ENCODE results near the gene COX10.
"Not testable (repeated sequence)": the region's sequence is repeated elsewhere in the genome, so short reads cannot be mapped to it uniquely, and the experiment has no call there.

COX10 gene

DNA sequence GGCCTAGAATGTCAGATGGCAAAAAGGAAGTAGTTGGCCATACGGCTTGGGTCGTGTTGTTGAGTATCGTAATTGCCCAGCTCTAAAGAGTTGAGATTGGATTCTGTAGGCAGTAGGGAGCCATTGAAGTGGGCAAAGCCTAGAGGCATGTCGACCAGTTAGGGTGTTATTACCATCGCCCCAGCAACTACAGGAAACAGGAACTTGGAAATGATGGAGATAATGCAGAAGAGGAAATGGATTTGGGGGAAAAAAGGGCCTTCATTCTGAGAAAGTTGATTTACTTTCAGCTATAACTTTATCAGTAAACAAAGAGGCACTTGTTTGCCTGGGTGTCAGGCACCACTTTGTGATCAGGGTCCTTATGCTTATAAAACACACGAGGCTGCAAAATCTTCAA lies 52.6 kb downstream of the COX10 start:
- DNase-seq (ENCODE audit: low spot score) = no peak

DNA sequence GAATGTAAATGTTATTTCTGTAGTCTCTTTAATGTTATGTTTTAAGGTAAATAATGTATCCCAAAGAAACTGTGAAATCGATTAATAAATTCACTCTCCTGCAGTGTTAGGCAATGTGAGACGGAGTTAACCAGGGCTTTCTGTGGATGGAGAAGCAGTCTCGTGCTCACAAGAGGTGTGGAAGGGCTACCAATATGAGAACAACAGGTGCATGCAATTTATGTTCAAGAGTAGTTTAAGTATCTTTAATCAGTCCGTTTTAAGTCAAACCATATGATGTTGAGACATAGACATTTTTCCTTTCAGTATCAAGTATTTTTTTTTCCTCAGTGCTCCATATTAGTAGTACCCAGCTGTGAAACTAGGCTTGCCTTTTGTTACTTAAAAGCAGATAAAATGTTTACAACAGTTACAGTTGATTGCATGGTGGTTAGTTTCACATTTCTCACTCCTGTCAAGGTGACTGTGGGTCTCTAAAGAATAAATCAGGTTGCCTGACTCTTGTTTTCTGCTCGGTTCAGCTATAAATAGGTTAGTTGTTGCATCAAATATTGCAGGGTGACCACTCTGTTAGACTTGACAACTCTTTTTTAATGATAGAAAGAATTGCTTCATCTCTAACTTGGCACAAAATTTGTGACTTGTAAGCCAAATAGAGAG lies 54.4 kb downstream of the COX10 start:
- no peak for DNase-seq (ENCODE audit: low spot score)

DNA sequence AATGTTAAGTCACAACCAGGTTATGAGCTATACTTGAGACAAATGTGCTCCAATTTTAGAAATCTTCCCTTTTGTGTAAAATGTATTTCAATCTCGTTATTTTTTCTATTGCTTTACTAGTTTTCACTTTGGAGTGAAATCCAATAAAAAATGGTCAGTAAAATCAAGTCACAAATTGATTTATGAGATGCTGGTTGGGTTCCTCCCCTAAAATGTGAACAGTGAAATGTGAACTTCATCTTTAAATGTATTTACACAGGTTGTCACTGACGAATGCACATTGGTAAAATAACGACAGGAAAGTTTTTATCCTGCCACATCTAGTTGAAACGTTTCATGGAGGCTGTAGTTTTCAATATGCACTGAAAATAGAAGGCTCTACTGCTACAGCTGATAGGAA lies 55.5 kb downstream of the COX10 start:
- DNase-seq (ENCODE audit: low spot score) = no peak

DNA sequence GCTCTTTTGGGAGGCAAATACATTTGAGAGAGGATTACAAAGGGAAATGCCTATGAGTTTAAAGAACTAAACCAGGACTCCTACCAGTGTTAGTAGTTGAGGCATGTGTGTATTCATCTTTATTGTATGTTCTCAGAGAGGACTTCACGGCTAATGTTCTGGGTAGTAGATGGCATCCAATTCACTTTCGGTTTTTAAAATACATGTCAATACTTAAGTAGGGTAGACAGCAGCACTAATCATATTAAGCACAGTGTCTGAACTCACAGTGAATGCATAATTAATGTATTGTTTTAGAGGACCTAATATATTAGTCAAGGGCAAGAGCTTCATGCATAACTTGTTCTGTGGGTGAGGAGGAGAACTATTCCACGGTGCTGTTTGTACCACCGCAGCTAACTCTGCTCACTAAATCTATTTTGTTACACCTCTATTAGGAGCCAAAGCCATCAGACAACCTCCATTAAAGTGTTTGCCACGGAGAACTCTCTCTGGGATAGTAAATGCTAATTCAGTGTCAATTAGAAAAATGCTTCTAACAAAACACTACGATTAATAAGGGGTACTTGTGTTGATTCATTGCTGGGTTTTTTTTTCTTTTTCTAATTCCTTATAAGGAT lies 56.3 kb downstream of the COX10 start:
- no peak for DNase-seq (ENCODE audit: low spot score)

DNA sequence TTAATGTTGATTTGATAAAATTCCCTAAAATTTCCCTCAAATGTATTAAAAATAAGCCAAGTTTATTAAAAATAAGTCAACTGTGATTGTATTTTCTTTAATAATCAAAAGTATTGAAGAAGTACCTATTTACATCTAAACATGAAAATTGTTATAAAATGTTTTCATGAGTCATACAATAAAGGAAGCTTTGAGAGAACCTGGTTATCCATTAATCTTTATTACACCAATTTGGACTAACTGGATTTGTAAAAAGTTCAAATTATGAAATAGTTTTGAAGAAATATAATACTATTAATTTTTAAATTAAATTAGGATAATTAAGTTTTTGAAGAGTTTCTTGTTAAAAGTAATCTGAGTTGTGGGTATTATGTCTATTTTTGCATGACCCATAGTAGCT lies 63.8 kb downstream of the COX10 start:
- no peak for DNase-seq (ENCODE audit: low spot score)

DNA sequence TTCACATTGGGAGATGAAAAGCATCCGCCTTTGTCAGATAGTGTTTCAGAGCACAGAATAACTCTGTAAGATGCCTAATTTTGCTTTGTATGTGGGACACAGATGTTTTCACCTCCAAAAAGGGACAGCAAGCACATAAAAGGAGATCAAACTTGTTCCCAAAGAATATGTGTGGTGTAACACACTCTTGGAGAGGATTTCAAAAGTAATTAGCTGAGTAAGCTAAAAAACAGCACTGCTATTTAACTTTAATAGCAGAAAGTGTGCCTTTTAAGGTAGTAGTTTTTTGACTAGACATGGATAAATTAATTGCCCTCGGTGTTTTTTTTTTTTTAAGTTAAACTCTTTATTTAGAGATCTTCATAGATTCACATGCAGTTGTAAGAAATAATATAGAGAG lies 65.2 kb downstream of the COX10 start:
- DNase-seq (ENCODE audit: low spot score) = no peak

DNA sequence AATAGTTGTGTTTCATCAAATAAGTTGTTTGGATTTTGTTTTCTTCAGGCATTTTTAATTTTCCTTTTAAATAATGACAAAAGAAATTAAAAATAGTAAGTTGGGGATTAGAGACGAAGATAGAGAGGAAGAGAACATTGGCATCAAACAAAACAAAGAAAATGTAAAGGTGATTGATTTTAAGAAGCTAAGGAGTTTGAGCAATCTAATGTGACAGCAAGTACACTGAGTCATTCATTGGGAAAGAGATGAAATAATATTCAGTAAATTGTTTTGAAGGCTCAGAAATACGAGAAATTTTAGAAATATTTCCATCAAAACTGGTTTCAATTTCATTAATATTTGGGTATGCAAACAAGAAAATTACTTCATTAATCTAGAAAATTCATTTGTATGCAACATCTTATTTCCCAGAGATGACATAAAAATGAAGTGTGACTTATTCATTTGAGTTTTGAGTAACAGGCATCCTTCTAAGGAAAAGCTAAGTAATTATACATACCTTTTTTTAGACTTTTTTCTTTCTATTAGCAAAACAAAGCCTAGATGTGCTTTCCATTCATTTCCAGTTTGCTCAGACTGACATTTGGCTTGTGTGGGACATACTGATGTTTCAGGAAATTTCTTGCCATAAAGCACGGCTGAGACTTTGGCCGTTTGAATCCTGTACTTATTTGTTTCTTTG lies 66.7 kb downstream of the COX10 start:
- no peak for DNase-seq (ENCODE audit: low spot score)

DNA sequence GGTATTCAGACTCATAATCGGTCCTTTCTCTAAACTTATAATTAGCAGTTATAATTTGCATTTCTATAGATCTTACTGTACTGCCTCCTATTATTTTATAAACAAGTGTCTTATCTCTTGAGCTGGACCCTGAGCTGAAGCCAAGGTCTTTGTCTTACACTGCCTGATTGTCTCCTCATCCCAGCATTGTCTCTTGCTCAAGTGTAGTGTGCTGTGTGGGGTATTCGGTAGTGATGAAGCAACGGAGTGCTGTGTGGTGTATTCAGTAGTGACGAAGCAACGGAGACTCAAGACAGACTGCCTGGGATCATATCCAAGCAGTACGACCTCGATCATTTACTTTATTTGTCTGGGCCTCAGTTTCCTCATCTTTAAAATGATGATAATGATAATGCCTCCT lies 69.3 kb downstream of the COX10 start:
- DNase-seq (ENCODE audit: low spot score) = no peak

DNA sequence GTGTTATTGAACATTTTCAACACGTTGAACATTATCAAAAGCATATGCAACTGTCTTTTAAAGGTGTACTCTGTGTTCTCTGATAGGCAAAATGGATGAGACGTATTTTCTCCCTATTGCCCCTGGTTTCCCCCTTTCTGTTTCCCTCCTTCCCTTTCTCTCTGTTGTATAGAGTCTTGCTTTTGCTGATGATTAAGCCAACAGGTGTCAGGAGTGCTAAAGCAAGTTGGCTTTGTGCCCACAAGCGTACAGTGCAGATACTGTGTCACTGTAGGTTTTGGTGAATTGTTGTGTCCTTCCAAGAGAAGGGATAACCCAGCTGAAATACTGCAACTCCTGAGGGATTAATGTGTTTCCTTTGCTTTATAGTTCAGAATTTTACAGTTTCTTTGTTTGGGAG lies 74.4 kb downstream of the COX10 start:
- DNase-seq (ENCODE audit: low spot score) = no peak

DNA sequence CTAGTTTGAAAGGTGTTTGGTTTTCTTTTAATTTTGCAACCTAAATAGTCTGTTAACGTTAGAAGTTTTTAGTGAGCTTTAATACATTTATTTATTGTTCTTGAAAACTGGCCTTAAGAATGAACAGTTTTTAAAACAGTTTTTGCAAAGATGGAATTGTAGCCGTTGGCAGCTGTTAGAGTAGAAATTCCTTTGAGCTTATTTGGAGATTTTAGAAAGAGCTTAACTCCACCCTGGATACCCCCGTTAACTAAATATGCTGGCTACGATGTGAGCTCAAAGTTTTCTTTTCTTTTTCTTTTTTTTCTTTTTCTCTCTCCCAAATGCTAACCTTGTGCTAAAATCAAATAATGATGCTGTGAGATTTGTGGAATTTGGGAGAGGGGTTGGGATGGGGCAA lies 75.2 kb downstream of the COX10 start:
- DNase-seq (ENCODE audit: low spot score) = no peak

DNA sequence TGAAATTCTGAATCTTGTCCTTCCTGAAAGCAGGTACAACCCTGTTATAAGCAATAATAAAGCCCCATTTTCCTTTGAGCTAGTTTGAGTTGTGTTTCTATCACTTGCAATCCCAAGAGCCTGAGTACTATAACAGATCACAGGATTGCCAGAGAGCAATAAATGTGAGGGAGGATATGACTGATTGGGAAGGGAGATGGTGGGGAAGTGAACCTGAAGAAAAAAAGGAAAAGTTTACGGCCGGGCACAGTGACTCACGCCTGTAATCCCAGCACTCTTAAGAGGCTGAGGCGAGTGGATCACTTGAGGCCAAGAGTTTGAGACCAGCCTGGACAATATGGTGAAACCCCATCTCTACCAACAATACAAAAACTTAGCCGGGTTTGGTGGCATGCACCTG lies 80.4 kb downstream of the COX10 start:
- DNase-seq (ENCODE audit: low spot score) = no peak

DNA sequence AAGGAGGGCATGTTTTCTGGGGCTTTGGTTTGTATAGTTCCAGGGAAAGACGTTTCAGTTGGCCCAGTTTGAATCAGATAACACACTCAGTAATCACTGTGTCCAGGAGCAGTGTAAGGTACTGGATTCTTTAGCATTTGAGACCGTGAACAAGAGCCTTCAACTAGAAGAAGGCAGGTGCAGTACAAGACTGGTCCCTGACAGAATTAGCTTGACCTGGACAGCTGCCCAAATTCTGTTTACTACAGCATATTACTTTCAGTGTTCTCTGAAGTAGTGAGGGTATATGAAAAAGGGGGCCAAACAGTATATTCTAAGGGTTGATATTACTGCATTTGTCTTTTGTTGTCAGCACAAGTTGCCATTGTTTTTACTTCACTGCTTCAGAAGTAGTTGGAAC lies 81.3 kb downstream of the COX10 start:
- no peak for DNase-seq (ENCODE audit: low spot score)

DNA sequence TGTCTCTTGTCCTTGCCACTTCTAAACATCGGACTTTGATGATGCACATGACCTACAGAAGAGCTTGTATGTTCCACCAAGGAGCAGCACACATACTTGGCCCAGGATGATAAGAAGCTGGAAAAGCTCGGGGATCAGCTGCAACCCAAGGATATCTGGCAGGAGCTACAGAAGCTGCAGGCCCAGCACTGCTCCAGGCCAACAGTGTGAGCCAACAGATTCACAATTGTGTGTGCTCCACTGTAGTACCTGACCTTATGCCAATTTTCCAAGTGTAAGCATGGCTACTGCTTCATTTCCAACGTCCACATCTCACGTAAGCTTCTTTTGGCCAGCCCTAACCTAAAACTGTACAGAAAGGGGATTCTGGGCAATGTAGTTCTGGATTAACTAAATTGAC lies 83.4 kb downstream of the COX10 start:
- DNase-seq (ENCODE audit: low spot score) = no peak

DNA sequence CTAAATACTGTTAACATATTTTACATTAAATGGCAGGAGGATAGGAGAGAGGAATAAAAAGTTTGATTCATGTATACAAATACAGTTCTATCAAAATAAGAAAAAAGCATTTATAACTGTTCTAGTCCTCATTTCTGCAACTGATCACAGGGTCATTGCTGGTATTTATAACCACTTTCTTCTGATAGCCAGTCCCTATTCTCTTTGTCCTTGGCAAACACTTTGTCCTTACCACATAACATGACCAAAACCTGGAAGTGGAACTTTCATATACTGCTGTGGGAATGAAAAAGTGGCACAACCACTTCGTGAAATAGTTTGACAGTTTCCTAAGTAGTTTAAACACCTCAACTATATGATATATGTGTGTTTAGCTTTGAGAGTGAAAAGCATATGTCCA lies 84.1 kb downstream of the COX10 start:
- no peak for DNase-seq (ENCODE audit: low spot score)

DNA sequence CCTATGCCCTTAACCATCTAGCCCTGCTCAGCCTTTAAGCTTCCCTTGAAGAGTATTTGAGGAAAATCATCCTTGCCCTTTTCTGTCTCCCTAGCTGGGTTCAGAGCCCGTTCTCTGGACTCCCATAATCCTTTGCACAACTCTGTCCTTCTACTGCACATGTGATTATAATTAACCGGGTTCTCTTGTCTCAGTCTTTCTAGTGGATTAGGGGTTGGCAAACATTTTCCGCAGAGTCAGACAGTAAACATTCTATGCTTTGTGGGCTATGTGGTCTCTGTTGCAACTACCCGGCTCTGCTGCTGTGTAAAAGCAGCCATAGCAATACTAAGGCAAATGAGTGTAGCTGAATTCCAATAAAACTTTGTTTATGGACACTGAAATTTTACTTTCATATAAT lies 87.4 kb downstream of the COX10 start:
- DNase-seq (ENCODE audit: low spot score) = no peak

DNA sequence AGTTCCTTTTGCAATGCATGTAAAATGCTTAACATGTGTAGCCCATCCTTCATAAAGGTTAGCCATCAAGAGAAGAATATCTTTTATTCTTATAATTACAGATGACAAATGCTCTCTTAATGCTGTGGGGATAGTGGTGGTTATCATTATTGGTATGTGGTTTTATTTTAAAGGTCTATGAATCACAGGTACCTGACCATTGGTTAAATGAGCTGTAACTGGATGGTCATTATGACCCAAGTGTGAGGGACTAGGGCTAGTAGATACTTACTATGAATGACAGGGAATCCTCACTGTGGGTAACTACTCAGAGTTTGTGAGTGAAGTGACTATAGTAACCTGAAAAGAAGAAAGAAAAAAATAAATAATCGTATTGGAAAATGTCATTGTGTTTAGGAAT lies 88.5 kb downstream of the COX10 start:
- DNase-seq (ENCODE audit: low spot score) = no peak

DNA sequence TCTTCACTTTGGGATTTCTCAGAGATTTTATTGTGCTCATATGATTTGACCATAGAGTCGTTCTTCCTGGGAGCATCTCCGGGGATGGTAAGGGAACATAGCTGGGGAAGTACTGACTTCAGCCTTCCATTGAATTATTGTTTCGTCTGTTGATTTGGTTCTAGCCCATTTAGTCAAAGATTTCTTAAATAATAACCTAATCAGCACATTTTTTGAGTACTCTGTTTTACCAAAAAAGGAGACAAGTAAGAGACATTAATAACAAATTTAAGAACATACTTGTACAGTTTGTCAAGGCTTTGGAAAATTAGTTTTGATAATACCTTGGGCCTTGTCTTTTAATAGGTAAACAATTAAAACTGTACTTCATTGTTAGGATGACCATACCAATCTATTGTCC lies 89.4 kb downstream of the COX10 start:
- DNase-seq (ENCODE audit: low spot score) = no peak

DNA sequence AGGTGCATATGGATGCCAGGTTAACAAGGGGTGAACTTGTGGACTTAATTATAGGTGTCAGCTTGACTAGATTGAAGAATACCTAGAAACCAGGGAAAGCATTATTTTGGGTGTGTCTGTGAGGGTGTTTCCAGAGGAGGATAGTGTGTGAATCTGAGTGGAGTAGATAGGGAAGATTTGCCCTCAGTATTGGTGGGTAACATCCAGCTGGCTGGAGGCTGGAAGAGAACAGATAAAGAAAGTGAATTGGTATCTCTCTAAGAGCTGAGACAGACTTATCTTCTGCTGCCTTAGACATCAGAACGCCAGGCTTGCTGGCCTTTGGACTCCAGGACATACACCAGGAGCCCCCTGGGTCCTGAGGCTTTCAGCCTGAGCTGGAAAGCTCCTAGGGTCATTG lies 92.1 kb downstream of the COX10 start:
- no peak for DNase-seq (ENCODE audit: low spot score)

DNA sequence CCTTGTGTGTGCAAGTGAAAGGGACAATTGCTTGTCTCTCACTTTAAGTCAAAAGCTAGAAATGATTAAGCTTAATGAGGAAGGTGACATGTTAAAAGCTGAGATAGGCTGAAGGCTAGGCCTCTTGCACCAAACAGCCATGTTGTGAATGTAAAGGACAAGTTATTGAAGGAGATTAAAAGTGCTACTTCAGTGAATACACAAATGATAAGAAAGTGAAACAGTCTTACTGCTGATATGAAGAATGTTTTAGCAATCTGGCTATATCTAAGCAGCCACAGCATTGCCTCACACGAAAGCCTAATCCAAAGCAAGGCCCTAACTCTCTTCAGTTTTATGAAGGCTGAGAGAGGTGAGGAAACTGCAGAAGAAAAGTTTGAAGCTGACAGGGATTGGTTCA lies 96.3 kb downstream of the COX10 start:
- DNase-seq (ENCODE audit: low spot score) = no peak

DNA sequence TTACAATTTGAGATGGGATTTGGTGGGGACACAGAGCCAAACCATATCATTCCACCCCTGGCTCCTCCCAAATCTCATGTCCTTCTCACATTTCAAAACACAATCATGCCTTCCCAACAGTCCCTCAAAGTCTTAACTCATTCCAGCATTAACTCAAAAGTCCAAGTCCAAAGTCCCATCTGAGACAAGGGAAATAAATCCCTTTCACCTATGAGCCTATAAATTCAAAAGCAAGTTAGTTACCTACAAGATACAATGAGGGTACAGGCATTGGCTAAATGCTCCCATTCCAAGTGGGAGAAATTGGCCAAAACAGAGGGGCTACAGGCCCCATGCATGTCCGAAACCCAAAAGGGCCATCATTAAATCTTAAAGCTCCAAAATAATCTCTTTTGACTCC lies 98.5 kb downstream of the COX10 start:
- not testable (repeated sequence) for DNase-seq (ENCODE audit: low spot score)

DNA sequence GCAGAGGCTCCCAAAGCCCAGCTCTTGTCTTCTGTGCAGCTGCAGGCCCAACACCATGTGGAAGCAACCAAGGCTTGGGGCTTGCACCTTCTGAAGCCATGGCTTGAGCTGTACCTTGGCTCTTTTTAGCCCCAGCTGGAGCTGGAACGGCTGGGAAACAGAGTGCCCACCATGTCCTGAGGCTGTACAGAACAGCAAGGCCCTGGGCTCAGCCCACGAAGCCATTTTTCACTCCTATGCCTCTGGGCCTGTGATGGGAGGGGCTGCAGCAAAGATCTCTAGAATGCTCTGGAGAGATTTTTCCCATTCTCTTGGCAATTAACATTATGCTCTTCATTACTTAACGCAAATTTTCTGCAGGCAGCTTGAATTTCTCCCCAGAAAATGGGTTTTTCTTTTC lies 99.3 kb downstream of the COX10 start:
- DNase-seq (ENCODE audit: low spot score) = no peak

DNA sequence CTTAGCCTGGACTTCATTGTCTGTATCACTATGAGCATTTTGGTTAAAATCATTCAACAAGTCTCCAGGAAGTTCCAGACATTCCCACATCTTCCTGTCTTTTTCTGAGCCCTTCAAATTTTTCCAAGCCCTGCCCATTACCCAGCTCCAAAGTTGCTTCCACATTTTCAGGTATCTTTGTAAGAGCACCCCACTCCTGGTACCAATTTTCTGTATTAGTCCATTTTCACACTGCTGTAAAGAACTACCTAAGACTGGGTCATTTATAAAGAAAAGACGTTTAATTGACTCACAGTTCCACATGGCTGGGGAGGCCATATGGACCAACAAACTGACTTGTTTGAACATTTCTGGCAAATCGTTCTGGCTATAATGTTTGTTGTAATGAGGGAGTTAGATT lies 100.0 kb downstream of the COX10 start:
- DNase-seq (ENCODE audit: low spot score) = no peak

DNA sequence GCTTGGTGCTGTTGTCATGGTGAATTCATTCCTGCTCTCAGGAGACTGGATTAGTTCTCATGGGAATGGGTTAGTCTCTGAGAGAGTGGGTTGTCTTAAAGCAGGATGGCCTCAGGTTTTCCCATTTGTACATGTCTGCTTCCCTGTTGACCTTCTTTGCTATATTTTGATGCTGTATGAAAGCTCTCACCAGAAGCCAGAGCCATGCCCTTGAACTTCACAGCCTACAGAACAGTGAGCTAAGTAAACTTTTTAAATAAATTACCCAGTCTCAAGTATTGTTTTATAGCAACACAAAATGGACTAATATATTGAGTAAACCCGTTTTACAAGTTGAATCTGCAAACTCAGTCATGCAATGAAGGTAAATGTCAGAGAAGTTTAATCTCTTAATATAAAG lies 100.6 kb downstream of the COX10 start:
- no peak for DNase-seq (ENCODE audit: low spot score)
